LoVo (cell line): ENCODE data around the gene SLC10A3.
A peak's percentile ranks its signal among the peaks of the same experiment; 100 is the strongest.
"Not testable (repeated sequence)": the region's sequence is repeated elsewhere in the genome, so short reads cannot be mapped to it uniquely, and the experiment has no call there.

ENCODE experiments used
- DNase-seq: peaks from one replicate; pipeline ENCODE4 v3.0.0-alpha.2; 2016; ENCODE audit warnings: low spot score

The SLC10A3 gene

GRCh38 chrX:154509455-154509854, 19.0 kb upstream of the SLC10A3 start:
- DNase-seq: no peak

DNA sequence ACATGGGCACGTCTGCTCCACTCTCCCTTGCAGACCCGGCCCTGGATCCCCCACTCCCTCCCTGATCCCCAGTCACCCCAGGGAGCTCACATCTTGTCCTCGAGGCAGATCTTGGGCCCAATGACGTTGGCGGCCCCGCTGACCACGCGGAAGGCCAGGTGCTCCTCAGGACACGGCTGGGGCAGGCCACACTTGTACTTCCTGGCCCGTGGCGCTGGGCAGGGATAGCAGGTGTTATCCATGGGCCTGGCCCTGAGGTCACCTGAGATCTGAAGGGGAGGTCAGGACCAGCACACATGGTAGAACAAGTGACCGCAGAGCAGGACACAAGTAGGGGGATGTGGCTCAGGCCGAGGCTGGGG, 17.9 kb upstream of the SLC10A3 start:
- DNase-seq: no peak

GRCh38 chrX:154507673-154508383, 17.4 kb upstream of the SLC10A3 start:
- DNase-seq: no peak

DNA sequence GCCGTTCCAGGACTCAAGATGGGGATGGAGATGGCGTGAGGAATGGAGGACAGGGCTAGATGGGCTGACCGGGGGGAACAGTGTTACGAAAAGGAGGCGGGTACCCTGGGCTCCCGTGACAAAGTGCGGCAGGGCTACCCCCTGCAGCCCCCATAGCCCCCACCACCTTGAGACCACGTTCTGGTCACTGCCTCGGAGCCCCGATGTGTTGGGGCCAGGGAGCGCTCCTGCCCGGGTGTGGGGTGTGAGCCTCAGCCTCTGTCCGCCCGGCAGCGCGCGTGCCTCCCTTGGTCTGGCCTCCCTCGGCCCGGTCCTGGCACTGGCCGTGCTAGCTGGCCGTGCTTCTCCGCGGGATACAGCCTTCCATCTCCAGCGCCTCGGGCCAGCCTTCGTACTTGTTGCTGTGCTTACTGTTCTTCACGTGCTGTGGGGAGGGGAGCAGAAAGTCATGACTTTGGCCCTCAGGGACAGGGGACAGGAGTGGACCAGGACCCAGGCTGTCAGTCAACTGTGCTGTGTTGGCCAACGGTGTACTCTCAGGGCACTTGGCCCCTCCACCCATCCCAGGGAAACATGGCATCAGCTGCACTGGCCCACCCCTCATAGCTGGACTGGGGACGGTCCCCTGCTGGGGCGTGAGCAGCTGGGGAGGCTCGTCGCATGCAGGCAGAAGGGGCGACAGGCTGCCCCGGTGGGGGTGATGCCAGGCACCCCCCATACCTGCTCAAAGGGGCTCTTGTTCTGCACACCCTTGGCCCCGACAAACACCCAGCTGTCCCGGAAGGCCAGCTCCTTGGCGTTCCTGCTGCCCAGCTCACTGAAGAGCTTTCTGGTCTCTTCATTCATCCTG, 16.3 kb upstream of the SLC10A3 start:
- DNase-seq: no peak

- DNase-seq: no peak
Measured at GRCh38 chrX:154505734-154506133, 15.3 kb upstream of the SLC10A3 start.

DNA sequence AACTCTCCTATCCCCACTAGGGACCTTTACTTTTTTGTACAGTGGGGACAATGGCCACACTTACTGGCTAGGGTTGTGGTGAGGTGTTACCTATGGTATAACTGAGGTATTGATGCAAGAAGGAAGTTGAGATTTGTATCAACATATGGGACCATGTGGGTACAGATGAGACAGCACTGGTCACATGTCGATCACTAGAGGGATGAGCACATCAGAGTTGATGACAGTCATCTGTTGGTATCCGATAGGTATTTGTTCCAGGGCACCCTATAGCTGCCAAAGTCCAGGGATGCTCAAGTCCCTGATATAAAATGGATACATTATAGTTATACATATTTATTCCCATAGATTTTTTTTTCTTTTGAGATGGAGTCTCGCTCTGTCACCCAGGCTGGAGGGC, 12.6 kb upstream of the SLC10A3 start:
- DNase-seq: no peak

GRCh38 chrX:154502098-154502497, 11.7 kb upstream of the SLC10A3 start:
- no peak for DNase-seq

GRCh38 chrX:154501423-154501822, 11.0 kb upstream of the SLC10A3 start:
- not testable (repeated sequence) for DNase-seq

DNA sequence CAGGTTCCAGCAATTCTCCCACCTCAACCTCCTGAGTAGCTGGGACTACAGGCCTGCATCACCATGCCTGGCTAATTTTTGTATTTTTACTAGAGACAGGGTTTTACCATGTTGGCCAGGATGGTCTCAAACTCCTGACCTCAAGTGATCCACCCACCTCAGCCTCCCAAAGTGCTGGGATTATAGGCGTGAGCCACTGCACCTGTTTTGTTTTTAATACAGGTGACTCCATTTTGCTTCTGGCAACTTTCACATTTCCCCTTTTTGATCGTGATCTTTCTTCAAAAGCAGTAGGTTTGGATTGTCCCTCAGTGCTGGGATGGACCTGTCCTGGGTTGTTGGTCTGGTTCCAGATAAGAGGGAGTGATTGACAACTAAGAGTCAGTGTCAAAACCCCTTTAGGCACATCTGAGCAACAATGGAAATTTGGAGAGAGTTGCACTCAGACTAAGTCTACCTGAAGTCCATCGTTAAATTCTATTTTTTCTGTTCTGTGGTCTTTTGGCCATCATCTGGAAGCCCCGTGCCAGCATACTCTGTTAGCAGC, 6.2 kb upstream of the SLC10A3 start:
- not testable (repeated sequence) for DNase-seq

DNA sequence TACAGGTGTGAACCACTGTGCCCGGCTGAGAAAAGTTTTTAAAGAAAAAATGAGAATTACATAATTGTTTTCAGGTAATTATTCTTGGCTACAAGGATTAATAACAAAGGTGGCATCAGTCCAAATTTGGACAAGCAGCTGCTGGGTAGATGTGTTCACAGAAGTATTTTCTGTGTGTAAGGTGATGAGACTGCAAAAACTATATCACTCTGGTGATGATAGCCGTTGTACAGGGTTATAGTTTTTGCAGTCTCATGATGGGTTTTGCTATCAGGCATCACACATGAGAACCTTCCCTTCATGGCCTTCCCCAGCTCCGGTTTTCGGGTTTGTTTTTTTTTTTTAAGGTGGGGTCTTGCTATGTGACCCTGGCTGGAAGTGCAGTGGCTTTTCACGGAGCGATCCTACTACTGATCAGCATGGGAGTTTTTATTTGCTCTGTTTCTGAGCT, 5.1 kb upstream of the SLC10A3 start:
- no peak for DNase-seq

- DNase-seq: no peak
Measured at GRCh38 chrX:154494715-154495114, 4.3 kb upstream of the SLC10A3 start.

- DNase-seq: peak; percentile 6
Measured at GRCh38 chrX:154490021-154490413, 412 bp downstream of the SLC10A3 start.

GRCh38 chrX:154489182-154489581, 1.2 kb downstream of the SLC10A3 start:
- DNase-seq: no peak

DNA sequence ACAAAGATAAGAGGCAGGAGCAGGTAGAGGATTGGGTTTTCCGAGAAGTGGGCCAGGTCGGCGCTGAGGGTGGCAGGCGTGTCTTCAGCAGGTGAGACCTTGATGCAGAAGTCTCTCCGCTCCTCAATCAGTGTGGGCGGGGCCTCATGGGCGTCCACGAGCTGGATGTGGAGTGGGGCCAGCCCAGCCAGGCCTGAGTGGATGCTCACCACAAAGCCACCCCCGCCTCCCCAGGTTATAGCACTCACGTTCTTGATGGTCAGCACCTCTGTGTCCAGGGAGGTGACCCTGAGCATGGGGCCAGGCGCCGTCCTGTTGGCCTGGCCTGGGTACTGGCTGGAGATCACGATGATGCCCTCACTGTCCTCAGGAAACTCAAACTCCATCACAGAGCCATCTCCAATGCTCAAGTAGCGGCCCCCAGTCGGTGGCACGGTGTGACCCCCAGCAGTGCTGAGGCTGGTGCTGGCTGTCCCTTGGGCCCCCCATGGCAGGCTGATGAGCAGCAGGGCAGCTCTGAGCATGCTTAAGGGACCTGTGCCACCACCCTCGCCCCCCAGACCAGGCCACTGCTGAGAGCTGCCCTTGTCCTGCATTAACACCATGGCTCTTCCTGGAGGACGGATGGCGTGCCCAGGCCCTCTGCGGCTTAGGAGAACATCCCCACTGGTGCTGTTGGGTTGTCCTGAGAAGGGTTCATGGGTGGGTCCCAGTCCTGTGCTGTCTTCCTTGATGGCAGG, 1.9 kb downstream of the SLC10A3 start:
- no peak for DNase-seq

DNA sequence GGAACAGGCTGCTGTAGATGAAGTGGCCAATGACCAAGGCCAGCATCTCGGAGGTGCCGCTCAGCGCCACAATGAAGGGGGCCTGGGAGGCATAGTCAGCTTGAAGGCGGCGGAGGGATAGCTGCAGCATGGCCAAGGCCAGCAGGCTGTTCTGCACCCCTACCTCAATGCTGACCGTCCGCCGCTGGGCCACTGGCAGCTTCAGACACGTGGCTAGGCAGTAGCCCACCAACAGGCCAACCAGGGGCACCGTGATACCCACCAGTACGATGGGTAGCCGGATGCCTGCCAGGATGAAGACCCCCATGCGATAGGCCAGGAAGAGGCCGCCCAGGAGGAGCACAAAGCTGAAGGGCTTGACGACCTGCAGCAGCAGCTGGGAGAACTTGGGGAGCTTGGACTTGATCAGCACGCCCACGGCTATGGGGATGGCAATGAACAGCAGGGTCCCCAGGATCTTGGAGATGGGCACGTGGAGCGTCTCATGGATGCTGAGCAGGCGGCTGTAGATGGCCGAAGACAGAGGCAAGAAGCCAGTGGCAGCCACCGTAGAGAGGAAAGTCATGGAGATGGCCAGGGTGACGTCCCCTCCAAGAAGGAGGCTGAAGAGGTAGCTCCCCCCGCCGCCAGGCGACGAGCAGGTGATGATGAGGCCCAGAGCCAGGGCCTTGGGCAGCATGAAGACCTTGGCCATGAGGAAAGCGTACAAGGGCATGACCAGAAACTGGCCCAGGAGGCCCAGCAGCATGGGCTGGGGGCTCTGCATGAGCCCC, 2.7 kb downstream of the SLC10A3 start:
- DNase-seq: no peak

GRCh38 chrX:154486396-154487207, 3.8 kb downstream of the SLC10A3 start, which contains the start of gene UBL4A:
Gene UBL4A (minus strand): TSS chrX:154486615. CDS start chrX:154486584, 31 bp downstream.
- peak; percentile 49 for DNase-seq

DNA sequence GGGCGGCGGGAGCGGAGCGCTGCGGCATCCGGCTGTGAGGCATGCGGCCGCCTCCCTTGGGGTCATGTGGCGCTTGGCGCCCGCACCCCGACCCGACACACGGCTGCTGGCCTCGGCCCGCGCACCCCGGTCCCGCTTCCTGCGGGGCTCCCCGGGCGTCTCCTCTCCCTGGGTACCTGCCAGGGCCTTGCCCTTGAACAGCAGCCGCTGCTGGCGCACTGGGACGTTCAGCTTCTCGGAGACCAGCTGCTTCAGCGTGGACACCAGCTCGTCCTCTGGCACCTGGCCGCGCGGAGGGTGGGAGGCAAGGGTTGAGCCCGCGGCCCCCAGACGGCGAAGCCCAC, 4.4 kb downstream of the SLC10A3 start:
- DNase-seq: no peak

DNA sequence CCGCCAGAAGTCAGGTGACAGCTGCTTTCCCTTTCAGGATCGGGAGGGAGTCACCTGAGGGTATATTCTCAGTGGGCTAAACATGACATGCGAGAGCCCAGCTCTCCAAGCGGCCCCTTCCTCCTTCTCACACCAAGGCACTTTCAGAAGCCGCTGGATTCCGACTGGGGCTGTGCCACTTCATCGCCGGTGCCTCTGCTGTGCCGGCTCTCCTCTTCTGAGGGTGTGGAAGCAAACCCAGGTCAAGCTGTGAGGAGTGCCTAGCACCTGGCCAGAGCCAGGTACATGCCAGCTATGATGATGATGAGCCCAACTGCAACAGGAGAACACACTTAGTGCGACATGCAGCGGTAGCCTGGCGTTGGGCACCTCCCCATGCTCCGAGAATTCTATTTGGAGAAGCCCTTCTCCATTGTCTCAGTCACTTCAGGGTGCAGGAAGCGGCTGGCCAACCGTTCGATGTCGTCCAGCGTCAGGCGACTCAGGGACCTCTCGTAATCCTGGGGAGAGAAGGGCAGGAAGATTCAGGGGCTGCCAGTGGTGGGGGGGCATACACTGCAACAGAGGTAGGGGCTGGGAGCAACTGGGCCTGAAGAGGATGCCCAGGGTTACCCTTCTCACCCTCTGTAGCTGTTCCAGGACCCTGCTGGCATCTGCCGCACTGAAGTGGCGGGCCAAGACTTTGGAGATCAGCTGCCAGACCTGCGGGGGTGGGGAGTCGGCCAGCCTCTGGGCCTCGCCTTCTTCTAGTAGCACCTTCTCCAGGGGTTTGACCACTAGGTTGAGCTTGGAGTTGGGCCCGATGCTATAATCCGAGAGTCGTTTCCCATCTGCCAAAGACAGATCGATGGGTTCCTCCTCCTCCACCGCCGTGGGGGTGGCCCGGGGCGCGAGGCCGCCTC, 5.0 kb downstream of the SLC10A3 start:
- DNase-seq: no peak

DNA sequence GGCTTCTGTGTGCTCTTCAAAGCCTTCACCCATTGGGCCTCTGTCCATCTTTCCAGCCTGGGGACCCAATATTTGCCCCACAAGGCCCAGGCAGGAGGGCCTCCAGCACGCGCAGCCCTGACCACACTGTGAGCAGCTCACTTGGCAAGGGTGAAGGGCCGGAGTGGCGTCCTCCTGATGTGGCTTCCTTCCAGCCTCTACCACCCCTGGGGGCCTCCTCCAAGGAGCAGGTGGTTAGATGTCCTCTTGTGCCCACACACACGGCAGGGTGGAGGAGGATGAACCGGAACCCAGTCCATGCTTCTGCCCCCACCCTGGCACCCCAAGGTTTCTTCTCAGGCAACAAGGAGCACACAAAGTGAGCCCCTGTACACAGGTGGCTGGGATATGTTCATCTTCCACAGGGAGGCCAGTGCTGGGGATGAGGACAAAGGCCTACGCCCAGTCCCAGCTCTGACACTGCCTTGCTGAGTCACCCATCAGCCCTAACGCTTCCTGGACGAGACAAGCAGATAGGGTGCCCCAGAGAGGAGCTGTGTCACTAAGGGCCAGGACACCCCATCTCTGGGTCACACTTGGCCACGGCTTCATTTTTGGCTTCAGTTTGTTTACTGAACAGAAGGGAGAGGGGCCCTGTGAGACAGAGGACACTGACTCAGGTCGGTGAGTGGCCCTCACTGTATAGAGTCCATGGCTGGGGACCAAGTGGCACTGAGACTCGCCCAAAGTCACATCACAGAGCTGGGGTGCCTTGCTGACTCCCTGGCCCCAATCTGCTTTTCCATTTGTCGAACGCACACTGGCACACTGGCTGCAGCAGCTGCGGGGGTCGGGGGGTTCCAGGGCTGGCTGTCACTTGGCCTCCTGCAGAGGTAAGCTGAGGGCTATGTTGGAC, 5.9 kb downstream of the SLC10A3 start:
- no peak for DNase-seq
